NK-92 (cell line): Measurements from ENCODE around the gene SMYD3.

Experiments used
- DNase-seq: peaks from one replicate; lab custom pipeline; 2025; ENCODE audit not compliant: unreplicated experiment; lab: John Stamatoyannopoulos, UW

SMYD3 gene

DNA sequence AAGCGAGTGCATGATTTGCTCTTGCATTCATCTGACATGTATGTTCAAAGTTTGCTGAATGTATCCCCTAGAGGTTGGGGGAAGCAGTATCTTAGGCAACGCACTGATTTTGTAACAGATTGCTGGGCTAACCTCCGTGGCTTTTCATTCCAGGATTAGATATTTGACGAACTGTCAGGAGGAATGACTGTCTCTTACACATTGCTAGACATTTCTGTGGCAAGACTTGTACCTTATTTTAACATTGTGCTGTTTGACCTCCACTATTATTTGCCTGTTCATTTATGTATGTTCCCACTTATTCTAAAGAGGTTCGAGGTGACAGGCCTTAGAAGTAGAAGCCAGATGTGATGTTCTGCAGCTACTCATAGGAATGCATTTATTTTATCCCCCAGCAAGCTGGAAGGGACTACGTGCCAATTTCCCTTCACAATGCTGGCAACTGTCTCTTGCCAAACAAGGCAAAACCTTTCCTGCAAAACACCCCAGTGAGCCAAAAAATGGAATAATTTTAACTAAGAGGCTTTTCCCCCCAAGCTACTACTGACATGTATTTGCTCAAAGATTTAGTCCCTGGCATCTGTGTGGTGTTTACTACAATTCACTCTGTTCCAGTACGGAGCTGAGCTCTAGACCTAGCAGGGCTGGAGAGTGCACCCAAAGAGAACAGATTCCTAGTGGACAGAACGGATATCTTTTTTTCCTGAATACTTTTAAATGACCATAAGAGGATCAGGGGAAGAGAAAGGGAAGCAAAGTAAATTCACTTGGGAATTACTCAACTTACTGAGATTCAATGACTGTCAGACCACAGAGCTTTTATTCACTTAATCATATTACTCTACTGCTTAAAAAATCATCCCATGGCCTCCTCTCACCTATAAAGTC lies 646.2 kb downstream of the SMYD3 start:
- DNase-seq, result no peak

DNA sequence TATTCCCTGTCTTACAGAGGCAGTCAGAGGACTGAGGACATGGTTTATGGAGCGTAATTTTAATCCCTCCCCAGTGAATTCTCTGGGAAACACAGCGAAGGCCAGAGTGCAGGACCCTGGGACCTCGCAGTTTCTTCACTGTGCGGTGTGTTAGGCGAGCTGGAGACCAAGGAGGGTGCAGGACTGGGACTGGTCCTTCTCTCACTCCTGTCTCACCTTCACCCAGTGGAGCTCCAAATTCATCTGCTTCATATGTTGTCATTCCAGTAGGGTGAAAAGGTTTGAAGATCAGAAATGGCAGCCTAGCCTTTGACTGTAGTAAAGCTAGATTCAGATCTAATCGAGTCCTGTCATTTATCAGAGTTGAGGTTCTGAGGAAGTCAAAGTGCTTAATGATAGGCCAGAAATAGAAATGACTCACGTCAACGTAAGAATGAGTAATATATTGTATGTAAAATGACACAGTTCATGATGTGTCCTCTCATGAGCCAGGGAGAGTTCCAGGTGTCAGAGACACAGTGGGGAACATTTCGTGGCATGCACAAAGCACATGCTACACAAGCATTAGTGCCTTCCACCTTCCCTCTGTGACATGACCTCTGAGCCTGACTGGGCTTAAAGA lies 647.5 kb downstream of the SMYD3 start:
- no peak for DNase-seq

DNA sequence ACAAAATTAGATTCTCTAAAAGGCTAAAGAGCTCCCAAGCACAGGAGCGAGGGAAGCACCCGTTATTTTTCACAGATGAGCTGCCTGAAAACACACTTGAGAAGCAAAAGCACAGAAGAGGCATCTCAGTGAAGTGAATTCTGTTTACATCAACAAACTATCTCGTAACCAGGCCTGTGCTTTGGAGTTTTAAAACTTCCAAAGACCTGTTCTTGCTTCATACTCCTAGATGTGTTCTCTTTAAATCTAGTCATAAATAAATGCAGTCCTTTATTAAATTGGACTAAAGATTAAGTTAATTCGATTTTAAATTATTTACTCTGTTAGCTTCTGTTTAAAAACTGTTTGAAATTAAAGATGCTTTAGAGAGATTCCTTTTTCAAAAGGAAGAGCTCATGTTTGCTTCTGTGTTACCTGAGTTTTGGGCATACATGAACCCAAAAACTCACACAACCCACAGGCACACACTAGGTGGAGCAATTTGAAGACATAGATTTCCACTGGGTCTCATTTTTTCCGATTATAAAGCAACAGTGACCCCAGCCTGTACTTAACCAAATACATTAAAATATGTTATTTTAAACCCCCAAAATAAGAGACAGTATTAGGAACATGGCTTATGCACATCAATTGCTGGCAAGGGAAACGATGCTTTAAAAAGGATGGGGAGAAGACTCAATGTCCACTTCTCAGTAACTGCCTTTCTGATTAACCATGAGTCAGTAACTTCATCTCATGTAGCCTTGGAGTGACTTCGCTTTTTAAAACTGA lies 648.2 kb downstream of the SMYD3 start:
- no peak for DNase-seq

DNA sequence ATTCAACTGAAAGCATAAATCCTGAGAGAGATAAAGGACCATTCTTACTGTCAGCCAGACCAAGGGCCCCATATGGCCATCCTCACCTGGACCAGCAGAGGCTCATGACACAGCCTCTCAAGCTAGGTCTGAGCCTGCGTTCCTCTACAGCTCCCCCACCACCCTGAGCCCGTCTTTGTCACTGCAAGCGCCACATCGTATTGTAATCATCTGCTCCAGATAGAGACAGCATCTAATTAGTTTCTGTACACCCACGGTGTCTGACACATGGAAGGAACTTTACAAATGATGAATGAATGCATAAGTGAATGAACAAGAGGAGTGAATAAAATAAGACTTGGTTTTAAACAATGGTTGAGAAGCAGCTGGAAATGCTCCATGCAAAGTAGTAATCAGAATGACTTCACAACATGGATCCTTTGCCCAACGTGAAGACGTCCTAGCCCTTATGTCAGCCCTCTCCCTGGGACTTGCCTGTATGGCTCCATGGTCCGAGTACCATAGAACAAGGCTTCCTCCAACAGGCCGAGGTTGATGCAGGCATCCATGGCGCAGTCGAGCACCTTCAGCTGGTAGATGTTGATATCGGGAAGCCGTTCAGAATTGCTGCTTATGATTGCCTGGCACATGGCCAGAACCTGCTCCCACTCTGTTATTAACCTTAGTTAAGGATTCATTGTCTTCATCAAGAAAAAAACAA lies 648.9 kb downstream of the SMYD3 start:
- no peak for DNase-seq

DNA sequence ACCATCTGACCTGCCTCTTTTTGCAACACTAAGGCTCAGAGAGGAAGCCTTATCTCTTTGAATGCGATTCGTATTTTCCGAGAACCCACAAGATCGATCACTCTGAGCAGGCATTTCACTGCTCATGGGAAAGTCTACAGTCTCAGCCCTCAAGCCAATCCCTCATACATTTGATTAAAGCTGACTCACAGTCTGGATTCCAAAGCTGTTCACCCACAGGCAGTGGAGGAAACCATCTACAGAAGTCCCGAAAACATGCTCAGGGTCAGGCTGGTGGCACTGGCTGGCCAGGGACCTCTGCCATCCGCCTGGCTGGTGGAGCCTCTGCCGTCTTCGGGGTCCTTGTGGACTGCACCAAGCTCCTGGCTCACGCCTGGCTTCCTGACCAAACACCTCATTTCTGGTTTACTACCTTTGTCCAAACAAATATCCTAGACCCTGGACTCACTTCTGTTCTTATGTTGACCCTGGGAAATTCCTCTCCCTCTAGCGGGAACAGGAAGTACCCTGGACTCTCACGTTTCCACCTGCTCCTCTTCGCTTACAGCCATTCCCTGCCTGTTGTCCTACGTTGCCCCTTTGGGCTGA lies 650.0 kb downstream of the SMYD3 start:
- DNase-seq, result no peak

DNA sequence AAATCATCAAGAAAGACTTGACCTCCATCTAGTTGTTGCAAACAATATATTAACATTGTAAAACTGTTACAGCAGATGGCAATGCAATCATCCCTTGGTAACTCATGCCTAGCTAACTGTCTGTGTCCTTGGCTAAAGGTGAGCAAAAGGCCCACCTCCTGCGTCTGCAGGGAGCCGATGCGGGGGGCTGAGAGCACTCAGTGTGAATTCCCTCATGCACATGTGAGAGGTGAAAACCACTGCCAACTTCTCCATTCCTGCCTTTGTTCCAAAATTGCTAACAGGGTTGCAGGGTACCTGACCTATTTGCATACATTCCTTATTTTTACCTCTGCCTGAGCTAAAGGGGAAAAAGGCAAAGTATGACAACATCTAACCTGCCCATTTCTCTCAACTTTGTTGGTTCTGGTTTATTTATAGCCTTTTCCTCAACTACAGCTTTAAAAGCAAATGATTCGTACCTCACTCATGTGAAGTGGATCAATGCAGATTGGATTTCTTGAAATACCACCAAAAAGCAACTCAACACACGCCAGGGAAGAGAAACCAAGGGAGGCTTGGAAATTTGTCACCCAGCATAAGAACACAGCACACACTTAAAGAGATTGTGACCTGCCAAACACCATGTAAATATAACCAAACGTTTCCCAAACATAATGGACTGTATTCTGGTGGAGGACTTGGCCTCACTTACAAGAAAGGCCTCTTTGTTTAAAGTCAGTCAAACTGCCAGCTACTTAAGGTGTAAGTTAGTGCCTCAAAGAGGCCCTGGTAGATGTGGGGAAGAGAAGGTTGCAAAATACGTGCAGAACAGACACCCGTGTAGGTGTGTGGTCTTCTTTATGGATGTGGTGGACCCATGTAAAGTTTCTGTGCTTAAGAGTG lies 651.0 kb downstream of the SMYD3 start:
- no peak for DNase-seq

DNA sequence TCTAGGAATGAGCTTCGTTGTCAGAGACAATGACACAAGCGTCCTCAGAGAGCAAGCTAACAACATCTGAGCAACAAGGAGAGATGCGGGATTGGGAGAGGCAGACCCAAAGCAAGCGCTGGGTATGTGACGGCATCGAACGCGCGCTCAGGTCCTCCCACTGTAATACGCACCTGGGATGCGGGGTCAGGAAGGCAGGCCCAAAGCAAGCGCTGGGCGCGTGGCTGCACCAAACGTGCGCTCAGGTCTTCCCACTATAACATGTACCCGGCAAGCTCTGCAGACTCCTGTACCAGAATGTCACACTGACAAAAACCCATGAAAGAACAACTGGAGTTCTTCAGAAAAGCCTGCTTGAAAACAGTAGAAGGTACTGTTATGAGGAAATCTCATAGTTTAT lies 653.8 kb downstream of the SMYD3 start:
- no peak for DNase-seq

DNA sequence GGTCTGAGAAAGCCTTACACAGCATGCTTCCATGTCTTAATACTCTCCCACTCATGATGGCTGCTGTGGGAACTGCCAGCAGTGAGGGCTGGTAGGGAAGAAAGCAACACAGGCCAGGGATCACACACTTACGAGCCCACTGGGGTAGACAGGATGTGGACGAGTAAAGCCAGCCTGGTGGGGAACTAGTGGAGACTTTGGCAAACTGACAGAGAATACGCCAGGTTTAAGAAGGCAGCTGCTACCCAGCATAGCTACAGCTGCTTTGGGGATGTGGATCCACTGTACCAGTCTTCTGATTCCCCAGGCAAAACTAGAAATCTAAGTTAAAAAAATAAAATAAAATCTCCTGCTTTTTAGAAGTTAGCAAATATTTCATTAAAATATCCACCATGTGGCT lies 664.0 kb downstream of the SMYD3 start:
- no peak for DNase-seq

DNA sequence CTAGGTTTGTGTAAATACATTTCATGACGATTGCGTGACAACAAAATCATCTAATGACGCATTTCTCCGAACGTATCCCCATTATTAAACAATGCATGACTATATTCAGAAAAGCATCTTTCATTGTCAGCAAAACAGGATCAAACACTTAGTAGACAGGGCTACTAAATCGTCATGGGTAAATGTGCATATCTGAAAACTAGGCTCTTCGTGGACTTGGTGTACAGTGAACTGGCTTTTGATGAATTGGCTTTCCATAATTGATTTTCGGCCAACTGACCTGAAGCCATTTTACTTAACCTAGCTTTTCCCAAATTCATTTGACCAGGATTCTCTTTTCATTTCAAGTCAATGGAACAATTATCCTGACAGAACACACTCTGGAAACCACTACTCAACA lies 665.0 kb downstream of the SMYD3 start:
- no peak for DNase-seq

DNA sequence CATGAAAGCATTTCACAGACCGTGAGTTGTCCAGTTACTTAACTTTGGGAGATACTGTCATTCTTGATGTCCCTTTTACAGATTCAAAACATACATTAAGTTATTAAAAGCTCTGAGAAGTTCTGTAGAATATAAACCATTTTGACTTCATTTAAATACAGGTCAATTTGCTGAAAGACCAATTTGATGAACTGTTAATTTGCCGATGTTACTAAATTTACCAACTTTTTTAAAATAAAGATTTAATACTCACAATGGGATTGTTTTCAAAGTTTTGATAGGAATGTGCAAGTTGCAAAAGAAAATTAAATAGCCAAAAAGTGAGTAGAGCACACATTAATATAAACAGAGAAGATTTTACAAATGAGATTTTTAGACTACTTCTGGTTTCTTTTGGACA lies 666.1 kb downstream of the SMYD3 start:
- no peak for DNase-seq

DNA sequence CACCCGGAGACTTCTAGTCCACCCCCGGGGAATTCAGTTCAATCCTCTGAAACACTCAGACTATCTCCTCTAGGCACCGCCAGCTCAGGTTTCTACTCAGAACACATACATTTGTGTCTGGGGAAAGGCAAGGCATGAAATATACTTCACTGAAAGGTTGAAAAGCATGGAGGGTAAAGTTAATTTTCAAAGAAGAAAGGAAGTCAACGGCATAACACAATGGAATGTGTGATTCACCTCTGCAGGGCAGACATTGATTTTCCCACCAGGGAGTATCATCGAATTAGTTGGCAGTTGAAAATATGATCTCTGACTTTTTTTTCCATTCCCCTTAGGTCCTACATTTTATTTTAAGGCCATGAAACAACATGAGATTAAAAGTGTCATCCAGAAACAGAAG lies 669.4 kb downstream of the SMYD3 start:
- DNase-seq, result no peak

DNA sequence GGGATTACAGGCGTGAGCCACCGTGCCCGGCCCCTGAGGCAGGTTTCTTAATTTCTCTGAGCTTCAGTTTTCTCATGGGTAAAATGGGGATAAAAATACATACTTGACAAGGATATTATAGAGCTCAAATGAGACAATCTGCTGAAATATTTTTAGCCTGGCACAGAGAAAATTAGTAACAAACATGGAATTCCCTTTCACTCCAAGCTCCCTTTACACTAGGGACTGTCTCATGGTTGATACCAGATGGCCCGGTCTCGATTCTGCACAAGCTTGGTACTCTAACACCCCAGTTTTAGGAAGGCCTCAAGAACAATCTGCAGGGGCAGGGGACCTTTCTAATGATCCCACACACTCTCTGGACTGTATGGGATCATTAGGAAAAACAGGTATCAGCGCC lies 671.7 kb downstream of the SMYD3 start:
- DNase-seq, result no peak

DNA sequence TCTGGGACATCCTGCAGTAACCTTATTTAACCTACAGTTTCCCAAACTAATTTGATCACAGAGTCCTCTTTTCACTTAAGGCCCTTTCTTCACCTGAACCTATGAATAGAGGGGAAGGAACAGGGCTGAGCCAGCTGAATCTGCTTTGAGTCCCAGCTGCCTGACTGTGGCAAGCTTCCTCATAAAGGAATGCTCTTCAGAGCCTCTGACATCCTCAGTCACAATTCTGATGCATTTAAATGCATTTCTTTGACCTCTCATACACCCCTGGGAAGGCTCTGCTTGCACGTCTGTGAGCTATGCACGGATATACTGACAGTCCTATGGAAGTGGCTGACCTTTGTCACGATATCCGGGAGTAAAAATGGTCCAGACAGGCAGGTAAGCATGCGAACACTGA lies 673.1 kb downstream of the SMYD3 start:
- no peak for DNase-seq

DNA sequence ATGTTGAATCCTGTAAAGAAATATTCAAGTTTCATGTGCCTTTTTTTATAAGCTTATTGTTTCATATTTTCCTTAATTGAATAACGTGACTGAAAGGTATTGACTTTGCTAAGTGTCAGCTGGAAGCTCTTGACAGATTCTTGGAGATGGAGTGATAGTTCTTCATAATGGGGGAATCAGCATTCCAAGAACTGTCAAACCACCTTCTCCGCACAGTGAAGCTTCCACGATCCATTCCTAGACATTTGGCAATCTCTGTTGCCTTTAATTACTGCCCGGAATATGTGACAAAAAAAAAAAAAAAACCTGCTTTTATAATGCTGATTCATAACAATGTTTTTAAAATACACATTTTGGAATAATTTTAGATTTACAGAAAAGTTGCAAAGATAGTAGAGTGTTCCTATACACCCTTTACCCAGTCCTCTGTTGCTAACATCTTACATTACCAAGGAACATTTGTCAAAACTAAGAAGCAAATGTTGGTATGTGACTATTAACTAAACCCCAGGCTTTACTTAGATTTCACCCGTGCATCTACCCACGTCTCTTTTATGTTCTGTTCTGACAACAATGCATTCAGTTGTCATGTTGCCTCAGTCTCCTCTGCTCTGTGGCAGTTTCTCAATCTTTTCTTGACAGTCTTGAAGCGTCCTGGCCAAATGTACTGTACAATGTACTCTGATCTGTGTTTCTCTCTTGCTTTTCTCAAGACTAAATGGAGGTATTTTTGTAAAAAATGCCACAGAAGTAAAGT lies 674.1 kb downstream of the SMYD3 start:
- DNase-seq, result no peak

DNA sequence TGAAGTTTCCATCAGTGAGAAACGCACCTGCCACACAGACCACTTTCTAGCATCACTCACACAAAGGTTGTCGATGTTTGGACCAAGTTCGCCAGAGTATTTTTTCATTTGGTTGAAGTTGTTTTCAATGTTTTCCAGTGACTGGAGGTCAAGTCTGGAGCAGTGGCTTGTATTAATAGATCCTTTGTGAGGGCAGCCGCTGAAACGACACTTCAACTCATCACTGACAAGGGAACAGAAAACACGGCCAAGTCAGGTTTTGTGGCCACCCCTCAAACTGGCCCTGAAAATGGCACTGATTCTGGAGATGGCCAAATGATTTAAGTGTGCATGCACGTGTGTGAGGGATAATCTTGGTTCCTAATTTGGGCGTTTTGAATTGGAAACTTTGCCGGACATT lies 675.6 kb downstream of the SMYD3 start:
- DNase-seq, result no peak

DNA sequence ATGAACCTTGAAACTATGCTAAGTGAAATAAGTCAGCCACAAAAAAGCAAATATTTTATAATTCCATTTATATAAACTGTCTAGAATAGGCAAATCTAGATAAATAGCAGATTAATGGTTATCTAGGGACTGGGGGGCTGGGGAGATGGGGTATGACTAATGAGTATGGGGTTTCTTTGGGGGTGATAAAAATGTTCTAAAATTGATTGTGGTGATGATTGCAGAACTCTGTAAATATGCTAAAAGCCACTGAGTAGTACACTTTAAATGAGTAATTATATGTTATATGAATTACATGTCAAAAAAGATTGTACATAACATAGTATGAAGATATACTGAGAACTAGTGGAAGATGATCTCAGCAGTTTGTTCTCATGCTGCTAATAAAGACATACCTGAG lies 677.3 kb downstream of the SMYD3 start:
- DNase-seq, result no peak

DNA sequence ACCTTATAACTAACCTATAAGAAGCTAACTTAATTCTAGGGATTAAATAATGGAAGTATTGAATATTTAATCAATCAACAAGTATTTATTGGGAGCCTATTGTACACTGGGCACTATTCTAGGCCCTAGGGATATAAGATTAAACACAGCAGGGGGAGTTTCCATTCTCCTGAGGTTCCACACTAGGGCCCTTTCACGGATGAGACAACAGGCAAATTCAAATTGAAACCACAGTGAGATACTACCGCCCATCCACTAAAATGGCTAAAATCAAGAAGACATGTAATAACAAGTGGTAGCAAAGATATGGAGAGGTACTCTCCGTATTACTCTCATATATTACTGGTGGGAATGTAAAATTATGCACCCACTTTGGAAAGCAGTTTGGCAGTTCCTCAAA lies 677.9 kb downstream of the SMYD3 start:
- DNase-seq, result no peak

DNA sequence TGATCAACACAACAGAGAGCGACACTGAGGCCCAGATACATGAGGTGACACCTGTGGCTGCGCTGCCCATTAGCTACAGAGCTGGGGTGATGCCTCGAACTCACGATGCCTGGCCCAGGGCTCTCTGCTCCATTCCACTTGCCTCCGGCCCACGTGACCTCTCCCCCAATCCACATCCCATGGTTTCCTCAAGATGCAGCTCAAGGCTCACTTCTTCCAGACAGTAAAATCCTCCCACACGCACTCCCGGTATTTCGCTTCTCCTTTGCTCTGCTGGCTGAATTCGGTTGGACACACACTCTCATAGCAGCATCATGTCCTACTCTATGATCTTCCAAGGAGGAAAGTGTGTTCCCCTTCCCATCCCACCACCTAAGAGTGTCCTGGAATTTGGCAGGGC lies 679.8 kb downstream of the SMYD3 start:
- no peak for DNase-seq
